Tracheal epithelial cell (primary cell): ENCODE results near the gene ATL3. TPM values are rescaled to one million over a fixed set of nuclear protein-coding genes. Genes with fewer than 3 reads are reported as not detected.

Experiments
- total RNA-seq: library from RNA; depleted of rRNA; stranded (reverse); fragments of >200 nt; gene quantifications from 2 replicates; pipeline ENCODE4 v1.2.1, GENCODE V29; 2014

The ATL3 gene
- 70.8 and 79.3 TPM in 2 replicates for total RNA-seq

GRCh38 chr11:63671322-63672155 lies at the start of gene ATL3:
ATL3 (minus strand) TSS chr11:63671376; CDS start chr11:63671335, 41 bp downstream.

GRCh38 chr11:63681321-63682065 lies 10.3 kb upstream of the ATL3 start, which contains the start of gene RTN3:
RTN3 (plus strand) TSS chr11:63681500; CDS start chr11:63681637, 137 bp downstream.

GRCh38 chr11:63614136-63614671 lies 57.0 kb downstream of the ATL3 start, which contains the start of gene PLAAT3:
PLAAT3 (minus strand) TSS chr11:63614433; CDS start chr11:63614014, 419 bp downstream.

Other genes starting within 250 kb of the ATL3 start
- 0.21 TPM in 1 of 2 replicates, not detected in the other for gene PLAAT5, start 180.2 kb downstream of the ATL3 start, total RNA-seq
- gene LGALS12, start 165.3 kb downstream of the ATL3 start, total RNA-seq, result not detected in 2 replicates
- 1.3 and 18.1 TPM in 2 replicates for gene PLAAT4, start 134.6 kb downstream of the ATL3 start, total RNA-seq
- gene PLAAT2, start 108.0 kb downstream of the ATL3 start, total RNA-seq, result 0.24 and 0.64 TPM in 2 replicates
- 1.9 and 15.9 TPM in 2 replicates for gene PLAAT3, start 56.9 kb downstream of the ATL3 start, total RNA-seq
- 36.4 and 51.2 TPM in 2 replicates for gene RTN3, start 10.1 kb upstream of the ATL3 start, total RNA-seq
- 4.5 and 5.5 TPM in 2 replicates for gene ZFTA, start 97.4 kb upstream of the ATL3 start, total RNA-seq
- gene SPINDOC, start 142.1 kb upstream of the ATL3 start, total RNA-seq, result 6.0 and 6.5 TPM in 2 replicates
- 16.4 and 23.4 TPM in 2 replicates for gene MARK2, start 167.7 kb upstream of the ATL3 start, total RNA-seq
- gene RCOR2, start 245.8 kb upstream of the ATL3 start, total RNA-seq, result 1.9 and 4.0 TPM in 2 replicates